Measurements from ENCODE around the gene CCDC178. TPM values are rescaled to one million over a fixed set of nuclear protein-coding genes. Genes with fewer than 3 reads are reported as not detected.

Gene CCDC178
- total and polyA plus RNA-seq, 2 experiments from 2014 or later = not detected

GRCh38 chr18:32908424-32908805, 532.1 kb downstream of the CCDC178 start:
- Histone ChIP-seq H3K27me3 (replicated peaks; ENCODE audit: insufficient read depth) (peaks cover 54% of the 10 kb centered on the region), H3K9me2 (ENCODE audit: insufficient read depth) (no peaks in the 10 kb centered on the region), H3K79me2 (ENCODE audit: insufficient read depth) (no peaks in the 10 kb centered on the region), H4K20me1 (ENCODE audit: insufficient read depth) (no peaks in the 10 kb centered on the region), H3K27ac (no peak overlapping the region), H2AFZ (no peak overlapping the region), H3K9ac (no peak overlapping the region), H3K4me1 (ENCODE audit: insufficient read depth) (peaks cover 7% of the 10 kb centered on the region; the same call in 1 of the 2 replicates), H3K9me3 (ENCODE audit: low read depth) (no peaks in the 10 kb centered on the region), H3K36me3 (ENCODE audit: low read depth) (no peaks in the 10 kb centered on the region), H3F3A (ENCODE audit: insufficient read depth) (peaks cover 17% of the 10 kb centered on the region), H3K4me2 (ENCODE audit: unreplicated experiment) (no peak overlapping the region), H3K4me3 (no peak overlapping the region)
- 55 to 67% methylated on average over 7 of the region's 7 CpGs for WGBS, 2 experiments (ENCODE audit: low coverage in 1 of 2, low lambda C conversion rate in 2 of 2, missing lambda C conversion rate in 2 of 2)
- no peak for DNase-seq
- in situ Hi-C loops (cut with MboI) = no loop called here
- TF ChIP-seq EZH2phosphoT487 (IDR thresholded peaks at IDR 0.05; ENCODE audit: insufficient read depth, low read depth) (no peak), EZH2 (IDR thresholded peaks at IDR 0.05; ENCODE audit: insufficient read depth, poor library complexity, severe bottlenecking) (no peak)

- no peak overlapping the region for H3K4me3 ChIP-seq
- no peaks in the 10 kb centered on the region for H3K79me2 ChIP-seq (ENCODE audit: insufficient read depth)
- H2AFZ ChIP-seq = no peak overlapping the region
- no peaks in the 10 kb centered on the region for H3K9me3 ChIP-seq (ENCODE audit: low read depth)
- no peaks in the 10 kb centered on the region for H4K20me1 ChIP-seq (ENCODE audit: insufficient read depth)
- no peaks in the 10 kb centered on the region for H3K9me2 ChIP-seq (ENCODE audit: insufficient read depth)
- H3K4me1 ChIP-seq (ENCODE audit: insufficient read depth) = peaks cover 7% of the 10 kb centered on the region; the same call in 1 of the 2 replicates
- peaks cover 17% of the 10 kb centered on the region for H3F3A ChIP-seq (ENCODE audit: insufficient read depth)
- H3K27ac ChIP-seq = no peak overlapping the region
- TF ChIP-seq EZH2 (IDR thresholded peaks at IDR 0.05; ENCODE audit: insufficient read depth, poor library complexity, severe bottlenecking) = no peak
- TF ChIP-seq EZH2phosphoT487 (IDR thresholded peaks at IDR 0.05; ENCODE audit: insufficient read depth, low read depth) = no peak
- in situ Hi-C loops (cut with MboI) = no loop called here
- no peak for DNase-seq
- no peaks in the 10 kb centered on the region for H3K36me3 ChIP-seq (ENCODE audit: low read depth)
- H3K9ac ChIP-seq = no peak overlapping the region
- 76 to 80% methylated on average over 12 of the region's 12 CpGs for WGBS, 2 experiments (ENCODE audit: low coverage in 1 of 2, low lambda C conversion rate in 2 of 2, missing lambda C conversion rate in 2 of 2)
- no peak overlapping the region for H3K4me2 ChIP-seq (ENCODE audit: unreplicated experiment)
- H3K27me3 ChIP-seq (replicated peaks; ENCODE audit: insufficient read depth) = peaks cover 57% of the 10 kb centered on the region
Observed at GRCh38 chr18:32907648-32908423, 532.7 kb downstream of the CCDC178 start.

GRCh38 chr18:32907311-32907585, 533.3 kb downstream of the CCDC178 start:
- TF ChIP-seq EZH2 (IDR thresholded peaks at IDR 0.05; ENCODE audit: insufficient read depth, poor library complexity, severe bottlenecking) = no peak
- Histone ChIP-seq H3F3A (ENCODE audit: insufficient read depth) (peaks cover 15% of the 10 kb centered on the region), H3K4me1 (ENCODE audit: insufficient read depth) (peaks cover 7% of the 10 kb centered on the region; the same call in 1 of the 2 replicates), H2AFZ (no peak overlapping the region), H3K4me2 (ENCODE audit: unreplicated experiment) (no peak overlapping the region), H3K27me3 (replicated peaks; ENCODE audit: insufficient read depth) (peaks cover 61% of the 10 kb centered on the region), H3K9me2 (ENCODE audit: insufficient read depth) (no peaks in the 10 kb centered on the region), H3K27ac (no peak overlapping the region), H3K79me2 (ENCODE audit: insufficient read depth) (no peaks in the 10 kb centered on the region), H4K20me1 (ENCODE audit: insufficient read depth) (no peaks in the 10 kb centered on the region), H3K9me3 (ENCODE audit: low read depth) (no peaks in the 10 kb centered on the region), H3K36me3 (ENCODE audit: low read depth) (no peaks in the 10 kb centered on the region), H3K9ac (no peak overlapping the region), H3K4me3 (no peak overlapping the region)
- DNase-seq = no peak
- in situ Hi-C loops (cut with MboI) = no loop called here
- 48 to 53% methylated on average over 3 of the region's 3 CpGs for WGBS, 2 experiments (ENCODE audit: low coverage in 1 of 2, low lambda C conversion rate in 2 of 2, missing lambda C conversion rate in 2 of 2)

- WGBS, 2 experiments (ENCODE audit: low coverage in 1 of 2, low lambda C conversion rate in 2 of 2, missing lambda C conversion rate in 2 of 2) = 79 to 90% methylated on average over 10 of the region's 10 CpGs
Observed at GRCh38 chr18:32906506-32907310, 533.8 kb downstream of the CCDC178 start.

More at GRCh38 chr18:32906506-32907310, 533.8 kb downstream of the CCDC178 start:
- TF ChIP-seq EZH2 (IDR thresholded peaks at IDR 0.05; ENCODE audit: insufficient read depth, poor library complexity, severe bottlenecking) (no peak), EZH2phosphoT487 (IDR thresholded peaks at IDR 0.05; ENCODE audit: insufficient read depth, low read depth) (no peak)
- Histone ChIP-seq H3K36me3 (ENCODE audit: low read depth) (no peaks in the 10 kb centered on the region), H3K27me3 (replicated peaks; ENCODE audit: insufficient read depth) (peaks cover 66% of the 10 kb centered on the region), H3K9me2 (ENCODE audit: insufficient read depth) (no peaks in the 10 kb centered on the region), H3K4me1 (ENCODE audit: insufficient read depth) (peaks cover 7% of the 10 kb centered on the region; the same call in 1 of the 2 replicates), H4K20me1 (ENCODE audit: insufficient read depth) (no peaks in the 10 kb centered on the region), H3F3A (ENCODE audit: insufficient read depth) (peaks cover 10% of the 10 kb centered on the region; the same call in 1 of the 2 replicates), H2AFZ (no peak overlapping the region), H3K4me3 (no peak overlapping the region), H3K9me3 (ENCODE audit: low read depth) (no peaks in the 10 kb centered on the region), H3K9ac (no peak overlapping the region), H3K4me2 (ENCODE audit: unreplicated experiment) (no peak overlapping the region), H3K27ac (no peak overlapping the region), H3K79me2 (ENCODE audit: insufficient read depth) (no peaks in the 10 kb centered on the region)
- no peak for DNase-seq
- in situ Hi-C loops (cut with MboI) = no loop called here
